Effector memory CD8-positive, alpha-beta T cell (primary cell): ENCODE results near the gene FNDC1.

Experiments
- ATAC-seq: fragments of 150-1000 bp; cut with Tn5 transposase; replicated peaks from 2 replicates; pipeline ENCODE4 v1.10.0; 2021; ENCODE audit warnings: mild to moderate bottlenecking, moderate library complexity
- DNase-seq, 3 experiments: peaks; one replicate each; pipeline ENCODE4 v3.0.0; 2021
- H3K27ac Mint-ChIP-seq, 2 donors: one replicate each; pipeline ENCODE4 v1.8.0; 2022; ENCODE audit warnings: mild to moderate bottlenecking in 2 of 2, mixed read lengths in 2 of 2, moderate library complexity in 2 of 2
- H3K27me3 Mint-ChIP-seq, 2 donors: one replicate each; pipeline ENCODE4 v1.8.0; 2022; ENCODE audit warnings: mixed read lengths in 2 of 2
- H3K36me3 Mint-ChIP-seq: one replicate; pipeline ENCODE4 v1.8.0; 2022; ENCODE audit warnings: mild to moderate bottlenecking, moderate library complexity, mixed read lengths; ENCODE audit not compliant: insufficient read depth
- H3K4me1 Mint-ChIP-seq, 2 donors: one replicate each; pipeline ENCODE4 v1.8.0; 2022; ENCODE audit warnings: low read depth in 2 of 2, mixed read lengths in 2 of 2
- H3K4me3 Mint-ChIP-seq, 2 donors: one replicate each; pipeline ENCODE4 v1.8.0; 2022; ENCODE audit warnings: mild to moderate bottlenecking in 2 of 2, mixed read lengths in 2 of 2, moderate library complexity in 2 of 2
- H3K9me3 Mint-ChIP-seq, 2 donors: one replicate each; pipeline ENCODE4 v1.8.0; 2022; ENCODE audit warnings: mixed read lengths in 2 of 2

Gene FNDC1

DNA sequence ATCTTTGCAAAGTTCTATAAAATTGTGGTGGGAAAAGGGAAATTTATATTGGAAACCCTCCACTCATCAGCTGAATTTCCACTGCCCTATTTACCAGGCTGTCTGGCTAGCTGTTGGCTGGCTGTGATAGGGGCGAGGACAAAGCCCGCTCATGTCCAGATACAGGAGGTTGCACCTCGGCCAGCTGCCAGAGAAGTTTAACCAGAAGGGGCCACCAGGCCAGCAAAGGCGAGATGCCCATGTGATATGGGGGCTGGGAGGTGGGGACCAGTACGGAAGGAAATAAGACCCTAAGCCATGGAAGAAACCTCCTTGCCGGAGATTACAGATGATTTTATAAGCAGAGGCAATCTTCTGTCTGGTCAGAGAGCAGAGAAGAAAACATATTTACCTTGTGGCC is 143.8 kb downstream of the FNDC1 start:
- Mint-ChIP-seq H3K4me1 (peaks cover 0 to 3% of the 10 kb centered on the region in 2 donors), H3K36me3 (no peaks in the 10 kb centered on the region), H3K27me3 (peaks cover 18 to 33% of the 10 kb centered on the region in 2 donors), H3K27ac (no peak overlapping the region), H3K4me3 (no peak overlapping the region), H3K9me3 (no peaks in the 10 kb centered on the region)
- no peak for ATAC-seq
- no peak for DNase-seq

DNA sequence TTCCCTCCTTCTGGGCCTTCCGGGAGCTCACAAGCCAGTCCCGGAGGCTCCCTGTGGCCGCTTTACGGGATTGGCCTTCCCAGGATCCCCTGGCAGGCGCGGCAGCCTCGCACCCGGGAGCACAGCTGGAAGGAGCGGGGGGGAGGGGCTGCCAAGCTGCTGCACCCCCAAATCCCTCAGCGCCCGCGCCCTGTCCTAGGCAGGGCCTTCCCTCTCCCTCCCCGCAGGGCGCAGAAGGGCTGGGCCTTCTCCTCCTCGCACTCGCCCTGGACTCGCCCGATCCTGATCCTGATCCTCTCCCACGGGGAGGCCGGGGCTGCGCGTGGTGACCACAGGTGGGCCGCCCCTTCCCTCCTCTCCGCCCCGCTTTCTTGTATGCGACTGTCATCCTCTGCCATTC is 146.4 kb downstream of the FNDC1 start:
- Mint-ChIP-seq H3K36me3 (no peaks in the 10 kb centered on the region), H3K4me3 (no peak overlapping the region), H3K9me3 (no peaks in the 10 kb centered on the region), H3K27me3 (peaks cover 35 to 53% of the 10 kb centered on the region in 2 donors), H3K4me1 (peaks cover 0 to 3% of the 10 kb centered on the region in 2 donors), H3K27ac (no peak overlapping the region)
- DNase-seq (no peak), ATAC-seq (no peak)

GRCh38 chr6:159317430-159317829 is 148.2 kb downstream of the FNDC1 start:
- H3K9me3 Mint-ChIP-seq: no peaks in the 10 kb centered on the region
- no peaks in the 10 kb centered on the region for H3K4me1 Mint-ChIP-seq
- H3K27ac Mint-ChIP-seq: no peak overlapping the region
- DNase-seq (no peak), ATAC-seq (no peak)
- H3K36me3 Mint-ChIP-seq: no peaks in the 10 kb centered on the region
- no peak overlapping the region for H3K4me3 Mint-ChIP-seq
- peaks cover 48 to 53% of the 10 kb centered on the region in 2 donors for H3K27me3 Mint-ChIP-seq

DNA sequence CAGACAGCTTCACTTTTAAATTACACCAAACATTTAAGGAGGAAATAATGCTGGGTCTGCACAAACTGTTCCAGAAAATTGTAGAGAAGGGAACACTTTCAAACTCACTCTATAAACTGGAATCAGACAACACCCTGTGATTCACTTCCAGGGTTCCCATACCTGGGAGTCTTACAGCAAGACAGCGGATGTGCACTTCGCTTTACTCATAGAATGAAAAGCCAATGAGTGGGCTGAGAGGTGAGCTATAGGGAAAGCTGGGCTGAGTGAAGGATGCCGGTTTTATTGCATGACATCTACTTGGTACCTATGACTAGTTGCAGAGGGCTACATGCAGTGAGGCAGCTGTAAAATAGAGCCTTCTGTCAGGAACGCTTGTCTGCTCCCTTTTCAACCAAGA is 152.1 kb downstream of the FNDC1 start:
- ATAC-seq (no peak), DNase-seq (no peak)
- no peaks in the 10 kb centered on the region for H3K36me3 Mint-ChIP-seq
- no peaks in the 10 kb centered on the region for H3K9me3 Mint-ChIP-seq
- H3K4me3 Mint-ChIP-seq: no peak overlapping the region
- H3K27me3 Mint-ChIP-seq: peaks cover 43 to 44% of the 10 kb centered on the region in 2 donors
- no peaks in the 10 kb centered on the region for H3K4me1 Mint-ChIP-seq
- H3K27ac Mint-ChIP-seq: no peak overlapping the region
